GM23248 (cell line): ENCODE results near the gene SYTL3.
"Not testable (repeated sequence)": the region's sequence is repeated elsewhere in the genome, so short reads cannot be mapped to it uniquely, and the experiment has no call there.

Experiments used
- EZH2 ChIP-seq: fragments of 200-600 bp; sonication (generic); IDR thresholded peaks from 2 replicates; pipeline ENCODE4 v1.6.1; 2018; ENCODE audit warnings: antibody characterized with exemption, mild to moderate bottlenecking; ENCODE audit not compliant: insufficient read depth, poor library complexity, severe bottlenecking
- EZH2phosphoT487 ChIP-seq: fragments of 200-600 bp; sonication (generic); IDR thresholded peaks from 2 replicates; pipeline ENCODE4 v1.6.1; 2018; ENCODE audit warnings: antibody characterized with exemption, moderate library complexity, mild to moderate bottlenecking, low read depth; ENCODE audit not compliant: insufficient read depth

DNA sequence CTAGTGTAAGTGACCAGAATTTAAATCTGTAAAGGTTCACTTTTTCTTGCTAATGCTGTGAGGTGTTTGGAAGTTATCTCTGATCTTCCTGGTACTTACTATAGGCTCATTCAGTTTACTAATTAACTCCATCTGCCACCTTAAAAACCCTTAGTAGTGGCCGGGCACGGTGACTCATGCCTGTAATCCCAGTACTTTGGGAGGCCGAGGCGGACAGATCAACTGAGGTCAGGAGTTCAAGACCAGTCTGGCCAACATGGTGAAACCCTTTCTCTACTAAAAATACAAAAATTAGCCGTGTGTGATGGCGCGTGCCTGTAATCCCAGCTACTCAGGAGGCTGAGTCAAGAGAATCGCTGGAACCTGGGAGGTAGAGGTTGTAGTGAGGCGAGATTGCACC, 7.1 kb downstream of the SYTL3 start:
- not testable (repeated sequence) for TF ChIP-seq EZH2, EZH2phosphoT487
